ENCODE results near the gene KLC1. TPM values are rescaled to one million over a fixed set of nuclear protein-coding genes. Genes with fewer than 3 reads are reported as not detected.

KLC1 gene
- total RNA-seq, 3 donors from 2014 or later, result 102 to 127 (median 110) TPM

DNA sequence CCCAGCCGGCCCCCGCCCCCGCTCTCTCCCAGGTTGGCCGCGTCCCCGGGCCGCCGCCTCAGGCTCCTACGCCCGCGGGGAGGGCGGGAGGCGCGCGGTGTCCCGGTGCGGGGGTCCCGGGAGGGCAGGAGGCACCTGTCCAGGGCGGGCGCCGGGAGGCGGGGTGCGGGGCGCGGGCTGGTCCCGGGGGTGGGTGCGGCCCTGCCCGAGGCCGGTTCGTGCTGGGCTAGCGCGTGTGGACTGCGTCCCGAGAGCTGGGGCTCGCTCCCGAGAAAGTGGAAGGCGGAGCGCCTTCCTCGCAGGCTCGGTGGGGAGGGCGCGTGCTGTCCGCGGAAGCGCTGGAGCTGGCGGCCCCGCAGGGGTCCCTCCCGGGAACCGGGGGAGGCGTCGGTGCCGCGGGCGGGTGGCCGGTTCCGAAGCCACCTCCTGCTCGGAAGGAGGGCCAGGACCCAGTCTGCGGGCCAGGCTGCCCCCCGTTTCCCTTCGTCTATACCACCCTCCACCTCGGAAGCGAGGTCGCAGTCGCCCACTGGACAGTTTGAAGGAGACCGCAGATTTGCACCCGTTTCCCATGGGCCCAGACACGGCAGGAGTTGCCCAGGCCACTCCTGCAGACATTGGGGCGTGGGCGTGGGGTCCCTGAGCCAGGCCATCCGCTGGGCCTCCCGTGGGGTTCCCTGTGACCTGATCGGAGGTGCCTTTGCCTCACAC is 87.2 kb downstream of the KLC1 start:
- peak overlapping the region; percentile 84 for H3K4me3 Mint-ChIP-seq
- DNase-seq (no peak), ATAC-seq (peak; percentile 3 to 4)
- no peaks in the 10 kb centered on the region for H3K9me3 Mint-ChIP-seq
- H3K27me3 Mint-ChIP-seq (ENCODE audit: low read depth), result no peaks in the 10 kb centered on the region
- H3K4me1 Mint-ChIP-seq (ENCODE audit: low read depth), result peaks cover 45% of the 10 kb centered on the region
- no peaks in the 10 kb centered on the region for H3K36me3 Mint-ChIP-seq (ENCODE audit: insufficient read depth)

DNA sequence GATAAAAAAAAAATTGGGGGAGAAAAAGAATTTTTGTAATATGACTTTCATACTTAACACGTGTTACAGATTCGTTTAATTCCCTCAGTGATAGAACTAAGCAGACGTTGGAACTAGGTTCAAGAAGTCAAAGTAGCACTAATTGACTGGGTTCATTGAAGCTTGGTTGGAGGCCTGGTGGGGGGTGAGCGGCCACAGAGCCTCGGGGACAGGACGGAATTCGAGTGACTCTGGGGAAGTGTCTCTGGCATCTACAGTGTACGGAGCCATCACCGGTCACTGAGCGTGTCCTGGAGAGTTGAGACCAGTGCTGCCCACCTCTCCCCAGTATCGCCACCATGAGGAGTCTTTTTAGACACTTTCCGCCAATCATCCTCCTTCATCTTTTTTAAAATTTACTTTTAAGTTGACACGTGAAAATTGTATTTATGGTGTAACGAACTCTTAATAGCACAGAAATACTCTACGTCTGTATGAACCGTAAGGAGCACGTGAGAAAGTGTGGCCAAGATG is 87.9 kb downstream of the KLC1 start:
- Mint-ChIP-seq H3K4me3 (peak overlapping the region; percentile 84), H3K27me3 (ENCODE audit: low read depth) (no peaks in the 10 kb centered on the region), H3K36me3 (ENCODE audit: insufficient read depth) (no peaks in the 10 kb centered on the region), H3K4me1 (ENCODE audit: low read depth) (peaks cover 50% of the 10 kb centered on the region), H3K9me3 (no peaks in the 10 kb centered on the region)
- ATAC-seq (no peak), DNase-seq (no peak)

DNA sequence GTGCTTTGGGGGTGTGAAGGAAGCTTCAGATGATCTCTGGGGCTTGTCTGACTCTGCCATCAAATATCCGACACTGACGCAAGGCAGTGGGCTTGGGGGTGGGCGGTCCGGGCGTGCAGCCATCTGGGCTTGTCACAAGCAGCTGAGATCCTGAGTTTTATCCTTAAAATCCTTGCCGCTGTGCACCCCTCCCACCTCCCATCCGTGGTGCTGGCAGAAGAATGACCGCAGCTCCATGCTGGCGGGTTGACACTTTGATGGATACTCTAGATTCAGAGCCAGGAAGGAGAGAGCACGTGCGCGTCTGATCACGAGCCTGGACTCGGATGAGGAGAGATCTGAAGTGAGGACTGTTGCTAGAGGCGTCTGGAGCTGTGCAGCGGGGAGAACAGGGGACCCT is 89.6 kb downstream of the KLC1 start:
- H3K9me3 Mint-ChIP-seq, result no peaks in the 10 kb centered on the region
- peak overlapping the region; percentile 8 for H3K4me3 Mint-ChIP-seq
- peaks cover 44% of the 10 kb centered on the region for H3K4me1 Mint-ChIP-seq (ENCODE audit: low read depth)
- DNase-seq (no peak), ATAC-seq (no peak)
- no peaks in the 10 kb centered on the region for H3K36me3 Mint-ChIP-seq (ENCODE audit: insufficient read depth)
- H3K27me3 Mint-ChIP-seq (ENCODE audit: low read depth), result no peaks in the 10 kb centered on the region

DNA sequence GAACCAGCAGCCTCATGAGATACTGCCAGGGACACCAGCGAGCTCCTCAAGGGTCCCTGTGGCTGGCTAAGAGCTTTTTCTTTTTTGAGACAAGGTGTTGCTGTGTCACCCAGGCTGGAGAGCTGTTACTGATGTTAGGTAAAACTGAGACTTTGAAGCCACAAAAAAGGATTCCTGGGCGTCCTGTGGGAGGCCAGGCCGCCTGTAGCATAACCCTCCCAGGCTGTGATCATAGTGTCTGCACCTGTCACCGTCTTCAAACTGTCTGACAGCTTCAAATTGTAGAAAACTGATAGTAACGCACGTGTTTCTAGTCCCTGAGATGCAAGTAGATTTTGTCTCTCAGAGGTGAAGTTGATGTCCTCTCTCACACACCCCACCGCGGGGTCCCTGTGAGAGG is 90.7 kb downstream of the KLC1 start:
- peaks cover 36% of the 10 kb centered on the region for H3K4me1 Mint-ChIP-seq (ENCODE audit: low read depth)
- no peak overlapping the region for H3K4me3 Mint-ChIP-seq
- H3K9me3 Mint-ChIP-seq, result no peaks in the 10 kb centered on the region
- ATAC-seq (no peak), DNase-seq (no peak)
- no peaks in the 10 kb centered on the region for H3K36me3 Mint-ChIP-seq (ENCODE audit: insufficient read depth)
- no peaks in the 10 kb centered on the region for H3K27me3 Mint-ChIP-seq (ENCODE audit: low read depth)

DNA sequence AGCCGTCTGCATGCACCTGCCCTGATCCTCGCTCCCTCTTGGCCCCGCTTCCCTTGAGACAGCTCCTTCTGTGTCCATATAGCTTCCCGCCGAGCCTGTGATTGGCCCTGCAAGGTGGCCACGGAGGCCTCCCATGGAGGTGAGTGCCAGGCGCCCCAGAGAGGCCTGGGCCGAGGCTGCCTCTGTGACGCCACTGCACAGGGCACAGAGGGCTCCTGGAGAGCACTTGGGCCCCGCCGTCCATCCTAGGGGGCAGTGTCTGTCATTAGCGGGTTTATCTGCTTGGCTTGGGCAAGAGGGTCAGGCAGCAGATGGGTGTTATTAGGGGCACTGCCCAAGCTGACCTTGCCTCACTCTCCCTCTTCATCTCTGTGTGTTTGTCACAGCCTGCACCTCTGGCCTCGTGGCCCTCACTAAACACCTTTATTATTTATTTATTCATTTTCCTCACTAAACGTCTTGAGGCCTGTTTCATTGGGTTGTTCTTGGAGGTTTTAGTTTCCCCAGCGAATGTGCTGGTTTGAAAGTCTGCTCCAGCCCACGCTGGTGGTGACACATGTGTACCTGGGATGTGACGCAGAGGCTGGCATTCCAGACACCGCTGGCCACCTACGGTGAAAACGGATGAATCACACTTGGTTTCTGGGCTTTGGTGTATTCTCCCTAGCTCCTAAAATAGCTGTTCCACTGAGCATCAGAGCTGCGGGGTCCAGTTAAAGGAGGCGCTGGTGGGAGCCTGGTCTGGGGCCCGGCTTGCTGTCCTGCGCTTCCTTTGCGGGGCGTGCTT is 92.5 kb downstream of the KLC1 start:
- Mint-ChIP-seq H3K4me1 (ENCODE audit: low read depth) (peaks cover 34% of the 10 kb centered on the region), H3K36me3 (ENCODE audit: insufficient read depth) (no peaks in the 10 kb centered on the region), H3K27me3 (ENCODE audit: low read depth) (no peaks in the 10 kb centered on the region), H3K9me3 (no peaks in the 10 kb centered on the region), H3K4me3 (no peak overlapping the region)
- ATAC-seq (peak; percentile 62), DNase-seq (no peak)

DNA sequence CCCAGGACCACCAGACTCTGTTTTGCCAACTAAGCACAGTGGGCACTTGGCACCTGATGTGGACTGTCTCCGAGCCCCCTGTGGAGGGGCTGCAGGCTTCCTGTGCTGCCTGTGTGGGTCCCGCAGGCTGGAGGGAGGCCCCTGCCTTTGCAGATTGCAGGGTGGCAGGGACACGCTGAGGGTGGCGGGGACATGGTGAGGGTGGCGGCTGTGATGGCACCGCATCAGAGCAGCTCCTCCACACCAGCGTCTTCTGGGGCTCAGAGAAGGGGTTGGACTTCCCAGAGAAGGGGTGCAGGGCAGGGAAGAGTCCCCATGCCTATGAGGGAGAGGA is 94.7 kb downstream of the KLC1 start:
- no peak for ATAC-seq
- Mint-ChIP-seq H3K9me3 (no peaks in the 10 kb centered on the region), H3K27me3 (ENCODE audit: low read depth) (no peaks in the 10 kb centered on the region), H3K36me3 (ENCODE audit: insufficient read depth) (peaks cover 3% of the 10 kb centered on the region), H3K4me3 (no peak overlapping the region), H3K4me1 (ENCODE audit: low read depth) (peaks cover 16% of the 10 kb centered on the region)
- no peak for DNase-seq

DNA sequence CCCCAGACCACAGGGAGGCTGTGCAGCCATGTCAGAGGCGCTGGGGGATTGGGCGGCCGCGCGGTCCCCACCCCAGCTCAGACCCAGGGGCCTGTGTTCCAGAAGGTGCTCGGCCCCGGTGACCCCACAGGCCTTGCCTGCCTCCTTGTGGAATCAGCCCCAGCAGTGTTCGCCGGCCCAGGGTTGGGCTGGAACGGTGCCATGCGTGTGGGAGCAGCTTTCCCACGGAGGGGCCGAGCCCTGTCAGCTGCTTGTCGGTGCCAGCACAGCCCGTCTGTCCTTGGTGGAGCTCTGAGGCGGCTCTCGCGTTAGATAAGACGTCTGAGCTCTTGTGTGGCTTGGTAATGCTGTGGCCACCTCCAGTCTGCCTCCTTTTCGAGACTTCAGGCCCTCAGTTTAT is 95.1 kb downstream of the KLC1 start:
- H3K9me3 Mint-ChIP-seq, result no peaks in the 10 kb centered on the region
- no peaks in the 10 kb centered on the region for H3K27me3 Mint-ChIP-seq (ENCODE audit: low read depth)
- H3K36me3 Mint-ChIP-seq (ENCODE audit: insufficient read depth), result peaks cover 7% of the 10 kb centered on the region
- no peak overlapping the region for H3K4me3 Mint-ChIP-seq
- H3K4me1 Mint-ChIP-seq (ENCODE audit: low read depth), result peaks cover 14% of the 10 kb centered on the region
- ATAC-seq (no peak), DNase-seq (no peak)

DNA sequence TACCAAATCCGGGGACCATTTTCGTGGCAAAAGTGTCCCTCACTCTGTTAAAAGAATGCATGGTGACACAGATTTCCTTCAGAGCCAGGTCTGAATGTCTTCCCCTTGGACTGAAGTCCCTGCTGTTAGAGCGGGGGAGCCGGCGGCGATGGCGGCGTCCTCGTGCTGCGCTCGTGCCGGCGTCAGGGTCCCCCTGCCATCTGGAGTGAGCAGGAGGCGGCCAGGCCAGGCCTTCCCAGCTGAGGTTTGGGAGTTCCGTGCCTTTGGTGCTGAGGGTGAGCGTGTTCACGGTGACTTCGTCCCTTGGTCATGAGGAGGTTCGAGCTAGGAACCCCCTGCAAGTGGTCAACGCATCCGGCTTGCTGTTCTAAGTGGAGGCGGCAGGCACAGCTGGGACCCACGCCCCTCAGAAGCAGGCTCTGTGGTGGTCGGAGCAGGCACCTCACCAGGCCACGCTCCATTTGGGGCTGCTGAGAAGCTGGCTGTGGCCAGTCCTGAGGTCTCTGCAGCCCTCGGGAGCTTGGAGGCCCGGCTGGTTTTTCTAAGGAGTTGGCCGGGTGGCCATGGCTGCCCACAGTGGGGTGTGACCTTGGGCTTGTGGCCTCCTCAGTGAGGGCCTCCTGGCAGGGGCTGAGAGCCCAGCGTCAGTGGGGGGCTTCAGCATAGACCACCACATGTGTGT is 96.1 kb downstream of the KLC1 start:
- H3K4me1 Mint-ChIP-seq (ENCODE audit: low read depth), result peaks cover 9% of the 10 kb centered on the region
- ATAC-seq (no peak), DNase-seq (no peak)
- peaks cover 9% of the 10 kb centered on the region for H3K36me3 Mint-ChIP-seq (ENCODE audit: insufficient read depth)
- H3K27me3 Mint-ChIP-seq (ENCODE audit: low read depth), result no peaks in the 10 kb centered on the region
- H3K9me3 Mint-ChIP-seq, result no peaks in the 10 kb centered on the region
- no peak overlapping the region for H3K4me3 Mint-ChIP-seq

DNA sequence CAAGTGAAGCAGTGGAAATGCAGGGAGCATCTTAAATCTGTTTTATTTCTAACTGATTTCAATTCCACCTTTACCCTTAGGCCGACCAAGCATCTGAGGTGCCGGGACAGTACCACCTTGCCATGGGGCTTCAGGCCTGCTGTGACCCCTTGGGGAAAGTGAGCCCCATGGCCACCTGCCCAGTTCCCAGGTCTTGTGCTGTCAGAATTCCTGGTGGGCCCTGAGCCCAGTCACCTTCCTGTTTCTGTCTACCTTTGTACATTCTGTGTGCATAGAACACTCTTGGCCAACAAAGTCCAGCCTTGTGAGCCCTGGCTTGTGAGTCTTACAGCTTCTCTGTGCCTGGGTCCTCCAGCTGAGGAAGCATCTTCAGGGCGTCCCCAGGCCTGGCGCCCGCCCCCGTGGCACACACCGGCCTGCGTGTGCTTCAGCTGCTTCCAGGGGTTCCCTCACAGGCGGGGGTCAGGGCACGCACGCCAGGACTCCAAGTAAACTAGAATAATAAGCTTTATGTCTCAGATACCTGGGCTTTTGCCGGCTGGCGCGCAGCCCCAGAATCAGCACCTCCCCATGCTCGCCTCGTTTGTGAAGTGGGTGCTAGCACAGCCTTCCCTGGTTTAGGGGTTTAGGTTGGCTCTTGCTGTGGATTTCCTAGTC is 96.9 kb downstream of the KLC1 start:
- no peaks in the 10 kb centered on the region for H3K27me3 Mint-ChIP-seq (ENCODE audit: low read depth)
- ATAC-seq, result no peak

DNA sequence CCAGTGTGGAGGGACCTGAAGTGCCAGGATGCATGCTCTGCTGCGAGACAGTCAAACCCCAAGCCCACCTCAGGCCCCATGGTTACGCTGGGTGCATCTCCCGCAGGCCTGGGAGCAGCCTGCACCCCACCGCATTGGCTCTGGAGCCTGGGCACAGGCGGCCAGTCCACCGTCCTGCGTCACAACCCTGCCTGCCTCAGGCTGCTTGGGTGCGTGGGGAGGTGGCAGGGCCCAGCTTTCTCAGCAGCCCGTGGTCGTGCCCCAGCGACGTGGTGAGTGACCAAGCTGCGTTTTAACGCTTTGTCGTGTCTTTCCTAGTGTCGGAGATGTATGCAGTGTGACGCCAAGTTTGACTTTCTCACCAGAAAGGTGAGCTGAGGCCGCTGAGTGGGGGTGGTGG is 97.5 kb downstream of the KLC1 start:
- H3K9me3 Mint-ChIP-seq, result no peaks in the 10 kb centered on the region

More for the DNA sequence above, 96.9 kb downstream of the KLC1 start:
- H3K36me3 Mint-ChIP-seq (ENCODE audit: insufficient read depth), result peaks cover 9% of the 10 kb centered on the region
- no peaks in the 10 kb centered on the region for H3K9me3 Mint-ChIP-seq
- DNase-seq, result no peak
- H3K4me3 Mint-ChIP-seq, result no peak overlapping the region
- H3K4me1 Mint-ChIP-seq (ENCODE audit: low read depth), result peaks cover 7% of the 10 kb centered on the region

DNA sequence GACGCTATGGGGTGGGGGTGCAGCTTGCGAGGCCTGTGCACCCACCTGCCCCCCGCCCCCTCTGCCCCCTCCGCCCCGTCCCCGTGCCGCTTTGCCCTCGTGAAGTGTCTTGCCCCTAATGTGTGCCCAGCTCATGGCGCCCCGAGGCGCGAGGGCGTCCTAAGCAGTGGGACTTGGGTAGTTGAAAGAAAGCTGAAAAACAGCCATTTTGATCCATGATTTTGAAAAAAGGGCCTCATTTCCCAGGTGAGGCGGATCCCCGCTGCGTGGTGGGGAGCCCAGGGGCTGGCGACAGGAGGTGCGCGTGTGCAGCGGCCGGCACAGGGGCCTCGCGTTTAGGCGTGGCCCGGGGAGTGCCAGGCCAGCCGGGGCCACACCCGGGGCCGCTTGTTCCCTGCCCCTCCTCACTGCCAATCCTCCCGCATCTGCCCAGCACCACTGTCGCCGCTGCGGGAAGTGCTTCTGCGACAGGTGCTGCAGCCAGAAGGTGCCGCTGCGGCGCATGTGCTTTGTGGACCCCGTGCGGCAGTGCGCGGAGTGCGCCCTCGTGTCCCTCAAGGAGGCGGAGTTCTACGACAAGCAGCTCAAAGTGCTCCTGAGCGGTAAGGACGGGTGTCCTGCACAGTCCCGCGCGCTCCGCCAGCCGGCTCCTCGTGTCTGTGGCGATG is 98.4 kb downstream of the KLC1 start:
- Mint-ChIP-seq H3K27me3 (ENCODE audit: low read depth) (no peaks in the 10 kb centered on the region), H3K4me1 (ENCODE audit: low read depth) (peaks cover 1% of the 10 kb centered on the region), H3K36me3 (ENCODE audit: insufficient read depth) (peaks cover 9% of the 10 kb centered on the region), H3K4me3 (no peak overlapping the region), H3K9me3 (no peaks in the 10 kb centered on the region)
- DNase-seq (no peak), ATAC-seq (no peak)

More for the DNA sequence above, 97.5 kb downstream of the KLC1 start:
- no peak for DNase-seq
- Mint-ChIP-seq H3K27me3 (ENCODE audit: low read depth) (no peaks in the 10 kb centered on the region), H3K4me3 (no peak overlapping the region), H3K36me3 (ENCODE audit: insufficient read depth) (peaks cover 9% of the 10 kb centered on the region), H3K4me1 (ENCODE audit: low read depth) (peaks cover 6% of the 10 kb centered on the region)
- no peak for ATAC-seq

DNA sequence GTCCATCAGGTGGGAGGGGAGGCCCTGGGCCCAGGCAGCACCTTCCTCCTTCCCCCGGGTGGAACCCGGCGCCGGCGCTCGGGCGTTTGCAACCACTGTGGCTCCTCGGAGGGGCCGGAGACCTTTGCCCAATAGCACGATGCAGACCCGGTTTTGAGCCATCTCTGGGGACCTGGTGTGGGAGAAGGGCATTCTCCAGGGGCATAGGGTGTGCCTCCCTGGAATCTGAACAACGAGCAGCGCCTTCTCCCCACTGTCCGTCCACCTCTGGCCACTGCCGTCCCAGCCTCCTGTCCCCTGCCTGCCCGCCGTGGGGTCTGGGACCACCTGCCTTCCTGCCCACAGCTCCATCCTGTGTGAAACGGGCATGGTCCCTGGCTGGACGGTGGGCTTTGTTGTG is 99.1 kb downstream of the KLC1 start:
- H3K36me3 Mint-ChIP-seq (ENCODE audit: insufficient read depth), result peaks cover 13% of the 10 kb centered on the region
- no peaks in the 10 kb centered on the region for H3K27me3 Mint-ChIP-seq (ENCODE audit: low read depth)
- H3K4me3 Mint-ChIP-seq, result no peak overlapping the region
- no peaks in the 10 kb centered on the region for H3K9me3 Mint-ChIP-seq
- DNase-seq (no peak), ATAC-seq (no peak)
- no peaks in the 10 kb centered on the region for H3K4me1 Mint-ChIP-seq (ENCODE audit: low read depth)

DNA sequence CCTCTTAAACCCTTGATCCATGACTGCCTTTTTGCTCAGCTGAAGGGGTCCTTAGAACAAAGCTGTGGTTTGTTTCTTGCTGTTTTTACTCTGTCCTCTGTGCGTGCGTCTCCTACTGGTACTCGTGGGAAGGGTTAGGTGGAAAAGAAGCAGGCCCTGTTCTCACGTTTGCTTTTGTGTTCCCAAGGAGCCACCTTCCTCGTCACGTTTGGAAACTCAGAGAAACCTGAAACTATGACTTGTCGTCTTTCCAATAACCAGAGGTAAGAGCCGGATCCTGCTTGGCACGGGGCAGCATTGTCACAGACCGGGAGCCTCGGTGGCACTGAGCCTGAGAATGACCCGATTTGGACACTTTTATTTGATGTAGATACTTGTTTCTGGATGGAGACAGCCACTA is 99.7 kb downstream of the KLC1 start:
- no peak for ATAC-seq
- Mint-ChIP-seq H3K9me3 (no peaks in the 10 kb centered on the region), H3K27me3 (ENCODE audit: low read depth) (no peaks in the 10 kb centered on the region), H3K4me3 (no peak overlapping the region), H3K4me1 (ENCODE audit: low read depth) (no peaks in the 10 kb centered on the region), H3K36me3 (ENCODE audit: insufficient read depth) (peaks cover 13% of the 10 kb centered on the region)
- DNase-seq, result no peak

Data from activated T-cell treated with anti-CD3 and anti-CD28 coated beads, Interleukin-2, amount 50 U/mL, for 4 hours (primary cell).